GM21381 (cell line): Measurements from ENCODE around the gene CGN.
A peak's percentile ranks its signal among the peaks of the same experiment; 100 is the strongest.
"Not testable (repeated sequence)": the region's sequence is repeated elsewhere in the genome, so short reads cannot be mapped to it uniquely, and the experiment has no call there.

Source experiments
- ATAC-seq: cut with Tn5 transposase; IDR thresholded peaks from one replicate; pipeline ENCODE4 v1.9.1; 2021; ENCODE audit warnings: mild to moderate bottlenecking, moderate library complexity; ENCODE audit not compliant: unreplicated experiment

The CGN gene

DNA sequence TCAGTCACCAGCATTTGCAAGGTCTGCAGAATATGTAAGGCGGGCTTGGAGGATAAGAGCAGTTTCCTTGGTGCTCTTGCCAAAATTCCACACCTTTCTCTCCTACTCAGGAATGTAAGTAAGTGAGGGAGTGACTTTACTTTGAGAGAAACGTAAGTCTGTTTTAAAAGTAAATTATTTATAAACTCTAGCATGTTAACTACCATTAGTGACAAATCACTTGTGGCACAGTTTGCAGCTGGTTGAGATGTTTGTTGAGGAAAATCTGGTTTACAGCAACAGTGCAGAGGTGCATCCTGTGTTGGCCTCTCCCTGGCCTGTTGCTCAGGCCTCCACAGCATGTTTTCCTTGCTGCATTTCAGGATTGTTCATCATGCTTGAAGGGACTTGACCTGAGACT, 8.5 kb downstream of the CGN start:
- ATAC-seq, result no peak

DNA sequence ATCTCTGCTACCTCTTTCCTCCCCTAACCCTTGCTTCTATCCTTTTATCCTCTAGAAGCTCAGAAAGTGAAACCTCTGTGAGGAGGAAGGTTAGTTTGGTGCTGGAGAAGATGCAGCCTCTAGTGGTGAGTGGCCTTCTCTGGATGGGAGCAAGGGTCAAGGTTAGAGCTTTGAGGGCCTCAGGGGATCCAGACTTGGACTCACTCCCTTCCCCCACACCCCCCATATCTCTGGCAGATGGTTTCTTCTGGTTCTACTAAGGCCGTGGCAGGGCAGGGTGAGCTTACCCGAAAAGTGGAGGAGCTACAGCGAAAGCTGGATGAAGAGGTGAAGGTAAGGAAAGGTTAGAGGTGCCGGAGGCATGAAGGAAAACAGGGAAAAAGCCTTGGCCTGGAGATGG, 9.2 kb downstream of the CGN start:
- no peak for ATAC-seq

DNA sequence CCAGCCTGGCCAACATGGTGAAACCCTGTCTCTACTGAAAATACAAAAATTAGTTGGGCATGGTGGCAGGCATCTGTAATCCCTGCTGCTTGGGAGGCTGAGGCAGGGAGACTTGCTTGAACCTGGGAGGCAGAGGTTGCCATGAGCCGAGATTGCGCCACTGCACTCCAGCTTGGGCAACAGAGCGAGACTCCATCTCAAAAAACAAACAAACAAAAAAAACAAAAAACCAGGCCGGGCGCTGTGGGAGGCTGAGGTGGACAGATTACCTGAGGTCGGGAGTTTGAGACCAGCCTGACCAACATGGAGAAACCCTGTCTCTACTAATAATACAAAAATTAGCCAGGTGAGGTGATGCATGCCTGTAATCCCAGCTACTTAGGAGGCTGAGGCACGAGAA, 11.2 kb downstream of the CGN start:
- ATAC-seq, result not testable (repeated sequence)

DNA sequence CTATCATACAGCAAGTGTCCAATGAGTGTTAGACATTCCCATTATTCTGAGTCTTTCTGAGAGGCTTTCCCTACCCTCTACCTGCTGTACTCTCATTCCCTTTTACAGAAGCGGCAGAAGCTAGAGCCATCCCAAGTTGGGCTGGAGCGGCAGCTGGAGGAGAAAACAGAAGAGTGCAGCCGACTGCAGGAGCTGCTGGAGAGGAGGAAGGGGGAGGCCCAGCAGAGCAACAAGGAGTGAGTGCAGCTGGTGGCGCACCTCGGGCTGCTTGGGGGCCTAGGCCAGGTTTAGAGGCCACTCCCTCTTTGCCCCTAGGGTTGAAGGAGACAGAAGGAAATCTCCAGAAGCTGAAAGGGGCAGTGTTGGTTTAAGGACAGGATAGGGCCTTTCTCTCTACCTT, 12.1 kb downstream of the CGN start:
- no peak for ATAC-seq

DNA sequence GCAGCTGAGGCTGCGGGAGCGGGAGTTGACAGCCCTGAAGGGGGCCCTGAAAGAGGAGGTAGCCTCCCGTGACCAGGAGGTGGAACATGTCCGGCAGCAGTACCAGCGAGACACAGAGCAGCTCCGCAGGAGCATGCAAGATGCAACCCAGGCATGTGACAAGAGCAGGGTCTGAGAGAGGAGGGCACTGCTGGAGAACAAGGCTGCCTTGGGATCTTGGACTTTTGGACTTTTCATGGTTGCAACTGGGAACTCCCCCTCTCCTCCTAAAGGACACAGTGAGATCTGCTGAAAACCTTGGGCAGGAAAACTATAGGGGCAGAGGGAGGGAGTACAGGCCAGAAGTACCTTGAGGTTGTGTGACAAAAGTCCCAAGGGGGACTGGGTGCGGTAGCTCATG, 13.5 kb downstream of the CGN start:
- ATAC-seq, result no peak

DNA sequence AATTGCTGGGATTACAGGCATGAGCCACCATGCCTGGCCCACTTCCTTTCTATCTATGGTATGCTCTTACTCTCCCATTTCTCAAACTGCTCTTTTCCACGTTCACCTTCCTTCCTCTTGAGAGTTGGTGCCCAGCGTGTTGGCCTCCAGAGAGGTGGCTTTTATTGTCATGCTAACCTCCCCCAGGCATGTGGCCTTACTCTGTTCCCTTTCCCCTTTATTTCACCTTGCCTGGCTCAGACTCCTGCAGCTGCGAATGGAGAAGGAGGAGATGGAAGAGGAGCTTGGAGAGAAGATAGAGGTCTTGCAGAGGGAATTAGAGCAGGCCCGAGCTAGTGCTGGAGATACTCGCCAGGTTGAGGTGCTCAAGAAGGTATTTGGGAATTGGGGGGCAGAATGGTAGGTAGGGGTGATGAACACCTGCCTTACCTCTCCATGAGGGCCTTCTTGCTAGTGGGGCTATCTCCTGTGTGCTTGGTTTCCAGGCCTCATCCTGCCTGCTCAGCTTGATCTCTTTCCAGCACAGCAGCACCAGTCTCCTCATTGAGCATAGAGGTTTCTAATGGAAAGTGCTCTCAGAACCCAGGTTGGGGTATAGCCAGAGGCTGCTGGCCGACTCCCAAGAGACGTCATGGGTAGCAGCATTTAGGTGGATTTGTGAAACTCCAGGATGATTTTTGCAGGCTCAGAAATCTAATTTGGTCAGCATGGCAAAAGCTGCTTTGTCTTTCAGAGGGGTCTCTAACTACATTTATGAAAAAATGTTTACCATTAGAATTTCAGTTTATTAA, 15.7 kb downstream of the CGN start:
- ATAC-seq, result no peak

DNA sequence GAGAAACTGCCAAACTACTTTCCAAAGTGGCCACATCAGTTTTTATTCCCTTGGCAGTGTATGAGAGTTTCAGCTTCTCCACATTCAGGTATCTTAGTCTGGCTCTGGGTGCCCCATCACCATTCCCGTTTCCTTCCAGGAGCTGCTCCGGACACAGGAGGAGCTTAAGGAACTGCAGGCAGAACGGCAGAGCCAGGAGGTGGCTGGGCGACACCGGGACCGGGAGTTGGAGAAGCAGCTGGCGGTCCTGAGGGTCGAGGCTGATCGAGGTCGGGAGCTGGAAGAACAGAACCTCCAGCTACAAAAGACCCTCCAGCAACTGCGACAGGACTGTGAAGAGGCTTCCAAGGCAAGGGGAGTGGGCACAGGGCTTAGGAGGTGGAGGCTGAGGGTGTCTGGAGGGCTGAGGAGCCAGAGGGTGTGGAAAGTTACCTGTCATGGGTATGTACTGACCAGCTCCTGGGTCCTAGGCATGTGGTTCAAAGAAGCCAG, 18.1 kb downstream of the CGN start:
- ATAC-seq, result no peak

DNA sequence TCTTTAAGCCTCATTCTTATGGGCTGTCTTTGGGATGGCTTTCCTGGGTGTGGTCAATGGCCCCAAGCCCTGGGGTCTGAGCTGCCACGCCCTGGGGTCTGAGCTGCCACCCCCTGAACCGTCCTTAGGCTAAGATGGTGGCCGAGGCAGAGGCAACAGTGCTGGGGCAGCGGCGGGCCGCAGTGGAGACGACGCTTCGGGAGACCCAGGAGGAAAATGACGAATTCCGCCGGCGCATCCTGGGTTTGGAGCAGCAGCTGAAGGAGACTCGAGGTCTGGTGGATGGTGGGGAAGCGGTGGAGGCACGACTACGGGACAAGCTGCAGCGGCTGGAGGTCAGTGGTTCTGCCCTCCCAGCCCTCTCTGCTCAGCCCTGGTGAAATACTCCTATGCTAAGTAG, 18.6 kb downstream of the CGN start:
- ATAC-seq, result no peak

DNA sequence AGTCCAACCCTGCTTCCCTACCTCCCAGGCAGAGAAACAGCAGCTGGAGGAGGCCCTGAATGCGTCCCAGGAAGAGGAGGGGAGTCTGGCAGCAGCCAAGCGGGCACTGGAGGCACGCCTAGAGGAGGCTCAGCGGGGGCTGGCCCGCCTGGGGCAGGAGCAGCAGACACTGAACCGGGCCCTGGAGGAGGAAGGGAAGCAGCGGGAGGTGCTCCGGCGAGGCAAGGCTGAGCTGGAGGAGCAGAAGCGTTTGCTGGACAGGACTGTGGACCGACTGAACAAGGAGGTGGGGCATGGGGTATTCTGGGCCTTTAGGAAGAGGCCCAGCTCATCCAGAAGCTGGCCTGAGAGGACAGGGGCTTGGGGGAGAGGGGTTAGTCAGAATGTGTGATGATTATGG, 19.3 kb downstream of the CGN start:
- ATAC-seq, result no peak

DNA sequence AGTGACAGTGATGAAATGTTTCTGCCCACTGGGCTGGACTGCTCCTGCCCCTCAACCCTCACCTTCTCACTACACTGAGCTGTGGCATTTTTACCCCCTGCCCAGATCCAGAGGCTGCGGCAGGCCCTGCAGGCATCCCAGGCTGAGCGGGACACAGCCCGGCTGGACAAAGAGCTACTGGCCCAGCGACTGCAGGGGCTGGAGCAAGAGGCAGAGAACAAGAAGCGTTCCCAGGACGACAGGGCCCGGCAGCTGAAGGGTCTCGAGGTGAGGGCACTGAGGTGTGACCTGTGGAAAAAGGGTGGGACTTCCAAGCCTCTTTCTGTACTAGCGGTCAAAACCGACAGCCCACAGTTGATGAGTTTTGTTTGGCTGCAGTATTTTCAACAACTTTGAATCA, 22.7 kb downstream of the CGN start:
- no peak for ATAC-seq

DNA sequence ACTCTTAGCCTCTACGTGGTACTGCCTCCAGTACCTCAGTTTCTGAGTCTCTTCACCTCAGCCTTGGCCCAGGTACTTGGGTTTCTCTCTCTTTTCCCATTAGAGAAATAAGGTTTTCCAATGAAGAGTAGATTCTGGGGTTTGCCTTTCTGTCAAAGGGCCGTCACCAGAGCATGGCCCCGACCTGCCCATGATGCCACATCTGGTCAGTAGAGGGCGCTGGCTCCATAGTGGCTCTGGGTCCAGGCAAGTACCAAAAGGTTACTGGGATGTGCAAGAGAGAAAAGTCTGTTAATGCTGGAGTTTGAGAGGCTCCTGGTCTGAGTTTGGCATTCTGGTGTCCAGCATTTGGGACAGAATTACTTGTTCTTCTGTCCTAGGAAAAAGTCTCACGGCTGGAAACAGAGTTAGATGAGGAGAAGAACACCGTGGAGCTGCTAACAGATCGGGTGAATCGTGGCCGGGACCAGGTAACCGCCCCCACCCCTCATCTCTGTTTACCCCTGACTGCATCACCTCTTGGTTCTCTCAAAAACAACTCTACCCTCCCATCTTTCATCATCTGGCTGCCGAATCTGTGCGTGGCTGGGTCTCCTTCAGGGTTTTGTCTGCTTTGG, 23.6 kb downstream of the CGN start:
- no peak for ATAC-seq

DNA sequence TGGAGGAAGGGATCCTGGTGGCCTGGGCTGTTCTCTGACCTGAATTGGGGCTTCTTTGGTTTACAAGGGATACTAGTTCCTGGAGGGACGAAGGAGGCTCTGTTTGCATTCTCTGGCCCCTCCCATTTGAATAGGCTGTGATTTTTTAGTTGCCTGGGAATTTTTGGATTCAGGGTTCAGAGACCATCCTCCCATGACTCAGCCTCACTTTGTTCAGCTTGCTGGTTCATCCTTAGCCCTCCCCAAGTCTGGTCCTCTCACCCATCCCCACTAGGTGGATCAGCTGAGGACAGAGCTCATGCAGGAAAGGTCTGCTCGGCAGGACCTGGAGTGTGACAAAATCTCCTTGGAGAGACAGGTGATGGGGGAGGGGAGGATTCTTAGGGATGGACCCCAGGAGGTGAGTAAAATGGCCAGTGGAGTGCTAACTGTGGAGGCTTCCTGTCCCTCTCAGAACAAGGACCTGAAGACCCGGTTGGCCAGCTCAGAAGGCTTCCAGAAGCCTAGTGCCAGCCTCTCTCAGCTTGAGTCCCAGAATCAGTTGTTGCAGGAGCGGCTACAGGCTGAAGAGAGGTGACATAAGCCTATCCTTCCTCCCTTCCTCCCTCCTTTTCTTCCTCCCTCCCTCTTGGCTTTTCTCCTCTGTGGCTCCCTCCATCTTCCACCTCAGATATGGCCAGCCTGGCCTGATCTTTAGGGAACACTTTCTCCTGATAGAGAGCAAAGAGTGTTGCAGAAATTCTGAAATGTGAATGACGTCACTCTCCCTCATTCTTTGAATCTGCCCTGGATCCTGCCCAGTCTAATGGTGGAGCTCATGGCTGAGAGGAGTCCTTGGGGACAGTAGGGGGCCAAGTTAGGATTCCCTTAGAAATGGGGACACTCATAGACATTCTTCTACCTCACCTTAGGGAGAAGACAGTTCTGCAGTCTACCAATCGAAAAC, 24.4 kb downstream of the CGN start:
- ATAC-seq, result no peak

DNA sequence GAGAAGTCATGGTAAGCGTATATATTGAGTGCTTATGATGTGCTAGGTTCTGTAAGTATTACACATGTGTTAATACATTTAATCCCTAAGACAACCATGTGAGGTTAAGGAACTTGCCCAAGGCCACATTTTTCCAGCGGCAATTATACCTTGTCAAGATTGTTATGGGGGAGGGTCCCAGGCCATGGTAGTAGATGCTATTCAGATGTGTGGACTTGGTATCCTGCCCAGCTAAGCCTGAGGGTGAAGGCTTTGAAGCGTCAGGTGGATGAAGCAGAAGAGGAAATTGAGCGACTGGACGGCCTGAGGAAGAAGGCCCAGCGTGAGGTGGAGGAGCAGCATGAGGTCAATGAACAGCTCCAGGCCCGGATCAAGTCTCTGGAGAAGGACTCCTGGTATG, 25.3 kb downstream of the CGN start:
- ATAC-seq, result no peak

DNA sequence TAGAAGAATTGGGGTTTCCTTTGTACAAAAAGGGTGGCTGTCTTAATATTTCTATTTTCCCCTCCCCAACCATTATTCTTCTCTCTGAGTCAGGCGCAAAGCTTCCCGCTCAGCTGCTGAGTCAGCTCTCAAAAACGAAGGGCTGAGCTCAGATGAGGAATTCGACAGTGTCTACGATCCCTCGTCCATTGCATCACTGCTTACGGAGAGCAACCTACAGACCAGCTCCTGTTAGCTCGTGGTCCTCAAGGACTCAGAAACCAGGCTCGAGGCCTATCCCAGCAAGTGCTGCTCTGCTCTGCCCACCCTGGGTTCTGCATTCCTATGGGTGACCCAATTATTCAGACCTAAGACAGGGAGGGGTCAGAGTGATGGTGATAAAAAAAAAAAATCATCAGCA, 25.9 kb downstream of the CGN start:
- no peak for ATAC-seq

DNA sequence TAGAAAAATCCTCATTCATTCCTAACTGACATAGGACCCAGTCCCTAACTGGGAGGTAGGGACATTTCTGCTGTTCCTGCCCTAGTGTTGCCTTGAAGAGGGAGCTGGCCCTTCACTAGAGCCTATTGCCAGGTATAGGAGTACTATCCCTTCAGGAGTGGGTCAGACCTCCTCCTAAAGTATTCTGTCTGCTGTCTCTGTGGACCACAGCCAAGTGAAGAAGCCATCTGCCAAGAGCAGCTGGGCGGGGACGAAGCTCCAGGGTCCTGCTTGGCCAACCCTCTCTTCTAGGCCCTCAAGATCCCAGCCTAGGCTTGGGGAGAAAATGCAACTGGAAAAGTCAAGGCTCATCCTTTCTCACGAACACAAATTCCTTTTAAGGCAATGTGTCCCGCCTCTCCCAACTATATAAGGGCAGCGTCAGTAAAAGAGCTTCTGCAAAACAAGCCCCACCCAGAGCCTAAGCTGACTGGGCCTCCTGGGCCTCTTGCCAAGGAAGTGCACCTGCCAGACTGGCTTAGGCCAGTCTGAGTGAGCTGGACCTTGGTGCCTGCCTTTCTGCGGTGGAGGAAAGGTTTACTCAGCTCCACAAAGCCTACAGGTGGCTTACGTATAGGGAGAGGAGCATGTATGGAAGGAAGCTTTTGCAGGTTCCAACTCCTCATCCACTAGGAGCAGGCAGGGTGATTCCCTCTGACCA, 28.3 kb downstream of the CGN start:
- ATAC-seq, result peak; percentile 49

DNA sequence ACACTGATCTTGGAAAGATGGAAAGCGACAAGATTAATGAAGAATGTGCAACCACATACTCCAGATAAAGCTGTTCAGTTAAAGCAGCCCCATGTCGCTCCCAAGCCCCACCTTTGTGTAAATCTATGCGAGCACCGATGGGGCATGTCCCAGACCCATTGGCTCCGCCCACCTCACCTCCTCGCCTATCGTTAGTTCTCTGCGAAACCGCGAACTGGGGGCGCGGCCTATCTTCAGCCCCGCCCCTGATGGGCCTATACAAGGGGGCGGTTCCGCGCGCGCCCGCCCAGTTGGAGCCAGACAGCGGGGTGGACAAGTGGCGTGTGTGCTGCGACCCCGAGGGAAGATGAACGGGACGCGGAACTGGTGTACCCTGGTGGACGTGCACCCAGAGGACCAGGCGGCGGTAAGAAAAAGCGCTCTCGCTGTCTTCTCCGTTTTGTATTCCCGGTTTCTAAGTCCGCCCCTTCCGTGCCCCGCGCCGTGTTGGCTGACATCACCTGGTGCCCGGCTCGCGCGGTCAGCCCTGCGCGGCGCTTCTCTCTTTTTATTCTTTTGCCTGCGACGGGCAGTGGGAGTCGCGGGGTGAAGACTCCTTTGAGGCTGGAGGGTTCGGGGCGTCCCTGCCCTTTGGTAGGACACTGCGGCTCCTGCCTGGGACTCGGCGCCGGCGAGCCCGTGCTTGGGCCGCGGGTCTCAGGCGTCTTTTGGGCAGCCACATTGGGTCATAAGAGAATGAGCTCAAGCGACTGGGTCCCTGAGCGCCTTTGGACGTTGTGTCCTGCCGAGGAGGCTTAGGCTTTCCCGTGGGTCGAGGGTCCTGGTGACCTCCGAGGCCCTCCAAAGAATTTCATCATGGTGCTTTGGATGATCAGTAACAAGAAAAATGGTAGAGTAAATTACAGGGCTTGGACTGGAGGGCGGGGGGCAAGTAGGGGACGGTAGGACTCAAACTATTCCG, 29.1 kb downstream of the CGN start, which contains the start of gene TUFT1:
Gene TUFT1 (plus strand): TSS at position 289 of the 961 bp plus-strand sequence. CDS start 58 bp downstream, at position 347.
- peak; percentile 90 for ATAC-seq

DNA sequence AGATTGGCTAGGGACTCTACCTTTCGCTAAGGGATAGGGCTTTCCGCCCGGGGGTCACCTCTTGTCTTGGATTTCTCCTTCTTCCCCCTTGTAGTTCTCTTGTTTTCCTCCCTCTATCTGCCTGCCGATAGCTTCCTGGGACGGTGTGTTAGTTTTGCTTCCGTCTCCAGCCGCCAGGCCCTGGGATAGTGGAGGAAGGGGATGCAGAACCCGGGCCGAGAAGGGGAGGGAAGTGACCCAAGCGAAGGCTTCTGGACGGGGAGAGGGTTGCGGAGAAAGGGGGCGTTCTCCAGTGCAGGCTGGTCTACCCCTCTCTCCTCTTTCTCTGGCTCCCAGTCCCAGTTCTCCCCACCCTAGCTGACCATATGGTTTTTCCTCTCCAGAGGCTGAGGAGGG, 29.8 kb downstream of the CGN start:
- no peak for ATAC-seq

DNA sequence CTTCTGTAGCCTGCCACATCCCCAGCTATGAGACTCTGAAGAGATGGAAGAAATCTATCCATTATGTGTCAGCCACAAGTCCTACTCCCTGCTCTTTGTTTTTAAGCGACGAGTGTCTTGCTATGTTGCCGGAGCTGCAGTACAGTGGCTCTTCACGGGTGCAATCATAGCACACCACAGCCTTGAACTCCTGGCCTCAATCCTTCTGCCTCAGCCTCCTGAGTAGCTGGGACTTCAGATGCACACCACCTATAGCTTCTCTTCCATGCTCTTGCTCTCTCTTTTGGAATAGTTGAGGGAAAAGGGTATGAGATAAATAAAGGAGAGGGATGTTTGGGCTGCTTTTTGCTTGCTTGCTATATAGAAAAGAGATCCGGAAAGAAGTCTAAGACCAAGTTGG, 30.6 kb downstream of the CGN start:
- no peak for ATAC-seq

DNA sequence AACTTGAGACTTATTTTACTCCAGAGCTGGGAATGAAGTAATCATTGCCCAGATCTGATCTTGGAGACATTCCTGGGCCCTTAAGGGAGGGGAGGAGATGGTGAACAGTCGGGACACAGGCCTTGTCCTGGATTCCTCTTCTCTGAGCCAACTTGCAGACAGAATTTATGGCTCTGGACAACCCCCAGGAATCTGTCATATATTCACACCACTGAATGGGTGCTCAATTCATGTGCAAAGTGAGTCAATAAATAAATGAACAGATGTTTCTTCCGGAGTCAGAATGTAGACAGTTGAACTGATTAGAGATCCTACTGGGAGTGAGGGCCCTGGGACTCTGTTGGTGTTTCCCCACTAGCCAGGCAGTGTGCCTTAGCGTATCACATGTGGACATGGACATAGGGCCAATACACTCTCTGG, 31.5 kb downstream of the CGN start:
- no peak for ATAC-seq

DNA sequence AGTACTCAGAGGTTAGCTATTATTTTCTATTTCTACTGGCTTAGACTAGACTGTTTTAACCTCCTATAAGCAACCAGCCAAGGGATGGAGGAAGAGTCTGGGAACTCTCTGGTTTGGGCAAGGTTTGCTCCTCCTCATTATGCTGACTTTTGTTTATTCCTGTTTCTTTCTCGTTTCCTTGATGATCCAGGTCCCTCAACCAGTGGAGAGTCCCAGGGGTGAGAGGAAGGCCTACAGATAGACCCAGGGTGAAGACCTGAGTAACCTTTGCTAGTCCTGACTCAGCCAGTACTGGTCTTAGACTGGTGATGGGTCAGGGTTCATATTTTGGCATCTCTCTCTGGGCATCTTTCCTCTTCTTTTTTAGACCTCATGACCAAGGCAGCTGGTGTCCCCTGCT, 34.4 kb downstream of the CGN start:
- no peak for ATAC-seq
